Activated naive CD8-positive, alpha-beta T cell (primary cell): ENCODE results near the gene PATJ.

Experiments
- H3K27ac Mint-ChIP-seq: one replicate; pipeline ENCODE4 v1.8.0; 2021; ENCODE audit warnings: mixed read lengths
- H3K27me3 Mint-ChIP-seq: one replicate; pipeline ENCODE4 v1.8.0; 2021; ENCODE audit warnings: mixed read lengths
- H3K36me3 Mint-ChIP-seq: one replicate; pipeline ENCODE4 v1.8.0; 2021; ENCODE audit warnings: mixed read lengths
- H3K4me1 Mint-ChIP-seq: one replicate; pipeline ENCODE4 v1.8.0; 2021; ENCODE audit warnings: low read depth, mixed read lengths
- H3K4me3 Mint-ChIP-seq: one replicate; pipeline ENCODE4 v1.8.0; 2021; ENCODE audit warnings: mild to moderate bottlenecking, mixed read lengths
- H3K9me3 Mint-ChIP-seq: one replicate; pipeline ENCODE4 v1.8.0; 2021; ENCODE audit warnings: low read depth, mixed read lengths

PATJ gene

DNA sequence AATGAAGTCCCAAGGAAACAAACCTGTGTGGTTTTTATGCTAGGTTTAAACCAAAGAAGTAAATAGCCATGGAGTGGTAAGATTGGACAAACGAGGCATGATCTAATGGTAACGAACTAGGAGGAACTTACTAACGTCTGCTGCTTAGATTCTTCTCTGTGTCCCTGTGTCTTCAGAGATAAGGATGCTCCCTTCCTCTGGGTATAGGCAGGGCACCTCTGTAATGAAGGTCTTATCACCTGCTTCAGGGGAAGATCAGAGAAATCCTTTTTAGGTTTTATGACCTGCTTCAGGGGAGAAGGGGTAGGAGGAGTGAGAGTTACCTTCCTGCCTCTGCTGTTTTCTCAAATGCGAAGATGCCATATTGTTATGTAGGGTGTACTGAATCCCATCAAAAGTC, 237.4 kb downstream of the PATJ start:
- Mint-ChIP-seq H3K4me1 (peaks cover 2% of the 10 kb centered on the region), H3K27ac (no peak overlapping the region), H3K9me3 (no peaks in the 10 kb centered on the region), H3K36me3 (peaks cover 4% of the 10 kb centered on the region), H3K4me3 (no peak overlapping the region), H3K27me3 (no peaks in the 10 kb centered on the region)

DNA sequence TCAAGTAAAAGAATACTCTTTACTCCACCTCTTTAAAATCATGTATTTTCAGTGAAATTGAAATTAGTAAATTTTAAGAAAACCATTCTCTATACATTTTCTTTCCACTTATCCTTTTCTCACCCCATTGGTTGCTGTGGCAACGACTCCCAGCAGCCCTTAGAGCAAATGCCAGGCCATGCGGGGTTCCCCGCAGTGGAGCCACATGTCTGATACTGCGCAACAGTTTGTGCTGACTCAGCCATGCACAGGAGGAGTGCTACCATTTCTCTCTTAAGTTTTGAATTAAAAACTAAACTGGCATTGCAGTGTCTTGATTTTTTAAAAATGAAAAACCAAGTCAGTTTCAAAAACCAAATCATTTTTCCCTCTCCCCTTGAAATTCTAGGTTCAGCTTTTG, 238.3 kb downstream of the PATJ start:
- H3K9me3 Mint-ChIP-seq, result no peaks in the 10 kb centered on the region
- H3K4me1 Mint-ChIP-seq, result peaks cover 2% of the 10 kb centered on the region
- H3K36me3 Mint-ChIP-seq, result peaks cover 6% of the 10 kb centered on the region
- H3K4me3 Mint-ChIP-seq, result no peak overlapping the region
- no peaks in the 10 kb centered on the region for H3K27me3 Mint-ChIP-seq
- H3K27ac Mint-ChIP-seq, result no peak overlapping the region

DNA sequence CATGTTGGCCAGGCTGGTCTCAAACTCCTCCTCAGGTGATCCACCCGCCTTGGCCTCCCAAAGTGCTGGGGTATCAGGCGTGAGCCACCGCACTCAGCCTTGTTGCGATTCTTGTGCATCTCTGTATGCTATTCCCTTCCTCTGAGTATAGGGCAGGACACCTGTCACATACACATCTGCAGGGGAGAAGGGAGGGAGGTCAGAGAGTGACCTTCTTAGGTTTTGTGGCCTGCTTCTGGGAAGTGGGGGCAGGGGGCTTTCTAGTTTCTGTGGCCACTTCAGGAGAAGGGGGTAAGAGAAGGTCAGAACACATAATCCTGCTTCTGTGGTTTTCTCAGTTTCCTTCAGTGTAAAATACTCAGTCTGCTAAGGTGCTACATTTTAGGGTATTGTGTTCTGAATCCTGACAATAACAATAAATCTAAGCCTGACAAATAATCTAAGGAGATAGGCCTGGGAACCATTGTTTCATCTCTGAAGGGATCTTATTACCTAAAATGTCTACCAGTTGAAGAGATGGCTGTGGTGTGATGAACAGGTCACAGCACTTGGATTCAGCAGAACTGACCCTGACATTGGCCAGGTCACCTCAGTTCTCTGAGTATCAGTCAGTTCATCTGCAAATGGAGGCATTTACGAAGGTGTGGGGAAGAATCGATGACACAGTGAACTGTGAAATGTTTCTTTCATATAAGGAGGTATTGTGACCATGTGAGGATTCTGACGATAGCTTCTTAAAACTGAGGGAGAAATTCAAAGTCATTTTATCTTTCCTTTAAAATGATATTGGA, 239.8 kb downstream of the PATJ start:
- no peak overlapping the region for H3K27ac Mint-ChIP-seq
- peaks cover 2% of the 10 kb centered on the region for H3K4me1 Mint-ChIP-seq
- H3K4me3 Mint-ChIP-seq, result no peak overlapping the region
- H3K36me3 Mint-ChIP-seq, result peaks cover 5% of the 10 kb centered on the region
- no peaks in the 10 kb centered on the region for H3K9me3 Mint-ChIP-seq
- no peaks in the 10 kb centered on the region for H3K27me3 Mint-ChIP-seq

DNA sequence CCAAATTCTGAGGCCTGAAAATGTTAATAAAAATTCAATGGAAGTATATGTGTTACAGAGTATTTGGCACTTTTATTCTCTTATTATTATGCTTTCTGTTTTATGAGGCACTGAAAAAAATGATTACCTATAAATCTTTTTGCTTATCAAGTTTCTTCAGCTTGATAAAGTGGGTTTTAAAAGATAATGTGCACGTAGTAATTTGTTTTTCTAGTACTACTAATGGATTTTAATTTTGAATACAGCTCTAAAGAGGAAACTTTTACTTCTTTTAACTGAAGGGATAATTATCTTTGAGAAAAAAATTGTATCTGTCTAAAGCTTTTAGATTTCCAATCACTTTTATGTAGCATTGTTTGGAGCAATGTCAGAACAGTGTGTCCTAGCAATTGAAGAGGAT, 241.0 kb downstream of the PATJ start:
- Mint-ChIP-seq H3K4me3 (no peak overlapping the region), H3K27me3 (no peaks in the 10 kb centered on the region), H3K4me1 (no peaks in the 10 kb centered on the region), H3K27ac (no peak overlapping the region), H3K36me3 (peaks cover 10% of the 10 kb centered on the region), H3K9me3 (no peaks in the 10 kb centered on the region)

DNA sequence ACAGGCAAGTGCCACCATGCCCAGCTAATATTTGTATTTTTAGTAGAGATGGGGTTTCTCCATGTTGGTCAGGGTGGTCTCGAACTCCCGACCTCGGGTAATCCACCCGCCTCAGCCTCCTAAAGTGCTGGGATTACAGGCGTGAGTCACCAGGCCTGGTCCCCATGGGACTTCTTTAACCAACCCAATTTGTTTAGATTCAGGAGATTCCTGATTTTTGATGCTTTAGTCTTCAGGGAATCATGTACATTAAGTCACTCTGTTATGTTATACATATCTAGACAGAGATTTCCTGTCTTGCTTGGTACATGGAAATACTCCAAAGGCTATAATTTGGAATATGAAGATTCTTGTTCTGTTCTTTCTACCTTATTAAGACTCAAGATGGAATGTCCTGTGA, 250.0 kb downstream of the PATJ start:
- H3K4me1 Mint-ChIP-seq, result no peaks in the 10 kb centered on the region
- peaks cover 38% of the 10 kb centered on the region for H3K36me3 Mint-ChIP-seq
- no peak overlapping the region for H3K27ac Mint-ChIP-seq
- H3K27me3 Mint-ChIP-seq, result no peaks in the 10 kb centered on the region
- H3K9me3 Mint-ChIP-seq, result no peaks in the 10 kb centered on the region
- H3K4me3 Mint-ChIP-seq, result no peak overlapping the region

DNA sequence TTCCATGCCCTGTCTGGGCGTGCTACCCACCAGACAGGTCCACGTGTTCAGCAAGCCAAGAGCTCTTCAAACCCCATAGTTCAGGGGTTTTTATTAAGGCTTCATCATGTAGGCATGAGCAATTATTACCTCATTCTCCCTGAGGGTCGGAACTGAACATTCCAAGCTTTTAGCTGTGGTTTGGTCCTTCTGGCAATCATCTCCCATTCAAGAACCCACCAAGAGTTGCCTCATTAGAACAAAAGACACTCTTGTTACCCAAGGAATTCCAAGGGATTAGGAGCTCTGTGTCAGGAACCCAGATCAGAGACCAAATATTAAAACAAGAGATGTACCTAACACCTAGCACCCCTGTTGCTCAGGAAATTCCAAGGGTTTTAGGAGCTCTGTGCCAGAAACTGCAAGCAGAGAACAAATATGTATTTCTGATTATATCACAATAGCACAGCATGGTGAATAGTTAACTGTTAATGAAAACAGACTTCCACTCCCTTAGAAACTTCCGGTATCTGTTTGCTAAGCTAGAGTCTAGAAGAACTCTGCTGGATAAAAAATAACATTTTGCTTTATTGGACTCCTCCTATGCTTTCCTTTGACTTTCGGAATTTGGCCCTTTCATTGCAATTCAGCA, 251.2 kb downstream of the PATJ start:
- H3K9me3 Mint-ChIP-seq, result no peaks in the 10 kb centered on the region
- no peak overlapping the region for H3K27ac Mint-ChIP-seq
- peaks cover 31% of the 10 kb centered on the region for H3K36me3 Mint-ChIP-seq
- H3K4me3 Mint-ChIP-seq, result no peak overlapping the region
- no peaks in the 10 kb centered on the region for H3K27me3 Mint-ChIP-seq
- no peaks in the 10 kb centered on the region for H3K4me1 Mint-ChIP-seq

DNA sequence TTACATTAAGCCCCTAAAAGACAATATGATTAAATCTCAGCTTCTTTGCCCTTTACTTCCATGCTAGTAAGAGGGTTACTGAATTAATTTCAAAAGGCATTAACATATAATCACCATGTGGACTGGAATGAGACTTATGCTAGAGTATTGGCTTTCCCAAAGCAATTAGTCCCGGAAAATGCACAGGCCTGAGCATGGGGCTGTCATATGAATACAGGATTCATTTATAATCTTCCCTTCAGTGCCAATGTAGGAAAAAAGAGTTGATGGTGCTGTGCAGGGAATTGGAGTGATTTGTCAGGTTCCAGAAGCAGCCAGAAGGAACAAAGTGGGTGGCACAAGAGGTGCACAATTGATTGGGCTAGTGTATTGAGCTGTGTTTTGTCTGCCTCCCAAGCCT, 253.4 kb downstream of the PATJ start:
- Mint-ChIP-seq H3K36me3 (peaks cover 37% of the 10 kb centered on the region), H3K4me1 (no peaks in the 10 kb centered on the region), H3K27me3 (no peaks in the 10 kb centered on the region), H3K4me3 (no peak overlapping the region), H3K27ac (no peak overlapping the region), H3K9me3 (no peaks in the 10 kb centered on the region)

DNA sequence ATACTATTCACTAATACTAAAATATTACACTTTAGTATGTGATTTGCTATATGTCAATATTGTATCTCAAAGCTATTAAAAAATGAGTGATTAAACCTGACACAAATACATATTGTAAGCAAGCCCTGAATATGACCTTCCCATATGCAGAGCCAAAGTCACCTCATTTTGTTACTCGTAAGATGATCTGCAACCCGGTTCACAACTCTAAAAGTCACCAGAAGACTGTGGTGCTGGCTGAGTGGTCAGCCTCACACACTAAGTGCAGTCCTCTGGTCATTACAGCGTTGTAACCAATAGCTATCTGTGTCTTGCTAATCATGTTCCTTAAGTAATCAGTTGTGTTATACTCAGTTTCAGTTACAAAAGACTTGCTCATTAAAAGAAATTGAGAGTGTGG, 254.8 kb downstream of the PATJ start:
- H3K27me3 Mint-ChIP-seq, result no peaks in the 10 kb centered on the region
- H3K27ac Mint-ChIP-seq, result no peak overlapping the region
- no peak overlapping the region for H3K4me3 Mint-ChIP-seq
- no peaks in the 10 kb centered on the region for H3K4me1 Mint-ChIP-seq
- H3K36me3 Mint-ChIP-seq, result peaks cover 31% of the 10 kb centered on the region
- no peaks in the 10 kb centered on the region for H3K9me3 Mint-ChIP-seq

DNA sequence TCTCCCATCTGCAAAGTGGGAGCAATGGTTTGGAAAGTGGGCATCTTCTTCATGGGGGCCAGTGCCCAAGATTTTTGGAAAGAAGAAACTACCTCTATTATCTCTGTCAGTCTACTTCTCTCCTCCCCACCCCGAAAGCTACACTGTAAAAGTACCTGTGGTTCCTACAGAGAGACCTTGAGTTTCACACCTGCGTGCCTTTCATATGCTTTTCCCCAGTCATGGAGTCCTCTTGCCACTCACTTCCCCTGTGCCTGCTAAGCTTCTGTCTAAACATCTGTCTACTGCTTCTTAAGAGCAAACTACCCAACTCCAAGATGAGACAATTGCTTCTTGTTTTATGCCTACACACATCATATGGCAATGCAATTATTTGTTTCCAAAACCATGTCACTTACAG, 261.5 kb downstream of the PATJ start:
- H3K4me3 Mint-ChIP-seq, result no peak overlapping the region
- H3K36me3 Mint-ChIP-seq, result peaks cover 19% of the 10 kb centered on the region
- no peaks in the 10 kb centered on the region for H3K4me1 Mint-ChIP-seq

DNA sequence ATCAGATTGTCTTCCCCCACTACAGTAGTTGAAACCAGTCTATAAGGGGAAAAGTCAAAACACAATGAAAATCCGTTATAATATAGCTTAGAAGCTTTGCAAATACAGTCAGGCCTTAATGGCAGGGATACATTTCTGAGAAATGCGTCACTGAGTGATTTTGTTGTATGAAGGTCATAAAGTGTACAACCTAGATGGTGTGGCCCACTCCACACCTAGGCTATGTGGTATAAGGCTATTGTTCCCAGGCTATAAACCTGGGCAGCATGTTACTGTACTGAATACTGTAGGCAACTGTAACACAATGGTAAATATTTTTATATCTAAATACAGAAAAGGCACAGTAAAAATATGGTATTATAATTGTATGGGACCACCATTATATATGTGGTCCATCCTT, 264.4 kb downstream of the PATJ start:
- no peak overlapping the region for H3K27ac Mint-ChIP-seq
- H3K4me1 Mint-ChIP-seq, result peaks cover 2% of the 10 kb centered on the region
- H3K9me3 Mint-ChIP-seq, result peaks cover 3% of the 10 kb centered on the region
- no peak overlapping the region for H3K4me3 Mint-ChIP-seq
- no peaks in the 10 kb centered on the region for H3K27me3 Mint-ChIP-seq
- peaks cover 15% of the 10 kb centered on the region for H3K36me3 Mint-ChIP-seq

More for the DNA sequence above, 261.5 kb downstream of the PATJ start:
- no peaks in the 10 kb centered on the region for H3K9me3 Mint-ChIP-seq
- no peaks in the 10 kb centered on the region for H3K27me3 Mint-ChIP-seq
- H3K27ac Mint-ChIP-seq, result no peak overlapping the region

DNA sequence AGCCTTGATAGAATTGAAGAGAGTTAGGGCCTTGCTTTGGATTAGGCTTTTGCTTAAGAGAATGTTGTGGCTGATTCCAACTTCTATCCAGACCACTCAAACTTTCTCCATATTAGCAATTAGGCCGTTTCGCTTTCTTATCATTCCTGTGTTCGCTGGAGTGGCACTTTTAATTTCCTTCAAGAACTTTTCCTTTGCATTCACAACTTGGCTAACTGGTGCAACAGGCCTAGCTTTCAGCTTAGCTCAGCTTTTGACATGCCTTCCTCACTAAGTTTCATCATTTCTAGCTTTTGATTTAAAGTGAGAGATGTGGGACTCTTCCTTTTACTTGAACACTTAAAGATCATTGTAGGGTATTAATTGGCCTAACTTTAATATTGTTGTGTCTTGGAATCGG, 268.7 kb downstream of the PATJ start:
- H3K36me3 Mint-ChIP-seq, result peaks cover 16% of the 10 kb centered on the region
- H3K27me3 Mint-ChIP-seq, result no peaks in the 10 kb centered on the region

DNA sequence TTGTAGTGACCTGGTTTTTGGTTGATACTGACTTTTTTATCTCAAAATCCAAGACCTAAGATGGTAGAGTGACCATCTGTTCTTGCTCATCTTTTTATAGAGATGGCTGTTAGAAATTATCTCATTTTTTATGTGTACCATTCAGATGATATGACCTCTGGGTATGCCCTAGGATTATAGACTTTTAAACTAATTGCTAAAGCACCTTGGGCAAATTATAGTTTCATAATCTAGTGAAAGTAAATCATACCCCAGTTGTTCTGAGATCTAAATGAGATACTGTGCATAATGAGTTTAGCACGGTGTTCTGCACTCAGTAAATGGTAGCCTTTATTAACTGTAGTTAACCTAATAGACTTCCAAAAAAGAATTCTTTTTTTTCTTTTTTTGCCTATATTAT, 269.8 kb downstream of the PATJ start:
- Mint-ChIP-seq H3K4me3 (no peak overlapping the region), H3K36me3 (peaks cover 14% of the 10 kb centered on the region), H3K27me3 (no peaks in the 10 kb centered on the region), H3K4me1 (peaks cover 2% of the 10 kb centered on the region), H3K27ac (no peak overlapping the region), H3K9me3 (peaks cover 3% of the 10 kb centered on the region)

More for the DNA sequence above, 268.7 kb downstream of the PATJ start:
- Mint-ChIP-seq H3K27ac (no peak overlapping the region), H3K4me3 (no peak overlapping the region), H3K9me3 (peaks cover 3% of the 10 kb centered on the region), H3K4me1 (peaks cover 2% of the 10 kb centered on the region)

DNA sequence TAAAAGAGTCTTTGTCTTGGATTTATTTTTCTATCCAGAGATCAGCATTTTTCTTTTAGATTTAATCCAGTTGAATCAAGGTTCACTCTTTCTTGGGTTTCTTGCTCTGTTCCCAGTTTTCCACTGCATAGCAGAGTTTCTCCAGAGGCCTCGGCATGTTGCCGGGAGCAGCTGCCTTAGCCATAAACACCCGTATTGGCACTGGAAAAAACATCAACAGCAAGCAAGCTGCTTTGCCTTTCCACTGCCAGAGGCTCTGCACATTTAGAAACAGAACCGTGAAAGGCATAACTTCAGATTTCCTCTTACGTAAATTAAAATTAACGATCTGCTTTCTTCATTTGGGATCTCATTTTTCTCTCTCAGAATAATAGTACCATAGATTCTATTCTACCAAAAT, 270.6 kb downstream of the PATJ start:
- Mint-ChIP-seq H3K4me1 (peaks cover 2% of the 10 kb centered on the region), H3K27me3 (no peaks in the 10 kb centered on the region), H3K36me3 (peaks cover 14% of the 10 kb centered on the region), H3K4me3 (no peak overlapping the region), H3K9me3 (peaks cover 3% of the 10 kb centered on the region), H3K27ac (no peak overlapping the region)

DNA sequence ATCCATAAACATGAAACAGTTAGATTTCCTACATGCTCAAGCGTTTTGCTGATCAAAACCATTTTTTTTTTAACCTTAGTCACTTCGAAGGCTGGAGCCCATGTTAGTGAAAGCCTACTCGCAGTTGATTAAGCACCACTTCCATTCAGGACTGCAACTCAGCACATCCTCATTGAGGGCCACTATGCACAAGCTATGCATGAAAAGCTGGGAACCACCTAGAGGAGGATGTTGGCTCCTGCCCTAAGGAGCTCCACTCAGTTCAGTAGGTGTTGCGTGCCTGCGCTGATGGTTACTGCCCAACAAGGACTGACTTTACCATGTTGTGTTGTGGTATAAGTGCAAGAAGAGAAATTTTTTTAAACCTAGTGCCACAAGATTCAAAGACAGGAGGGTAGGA, 271.0 kb downstream of the PATJ start:
- Mint-ChIP-seq H3K27ac (no peak overlapping the region), H3K36me3 (peaks cover 18% of the 10 kb centered on the region), H3K4me1 (peaks cover 2% of the 10 kb centered on the region), H3K9me3 (peaks cover 3% of the 10 kb centered on the region), H3K4me3 (no peak overlapping the region), H3K27me3 (no peaks in the 10 kb centered on the region)

DNA sequence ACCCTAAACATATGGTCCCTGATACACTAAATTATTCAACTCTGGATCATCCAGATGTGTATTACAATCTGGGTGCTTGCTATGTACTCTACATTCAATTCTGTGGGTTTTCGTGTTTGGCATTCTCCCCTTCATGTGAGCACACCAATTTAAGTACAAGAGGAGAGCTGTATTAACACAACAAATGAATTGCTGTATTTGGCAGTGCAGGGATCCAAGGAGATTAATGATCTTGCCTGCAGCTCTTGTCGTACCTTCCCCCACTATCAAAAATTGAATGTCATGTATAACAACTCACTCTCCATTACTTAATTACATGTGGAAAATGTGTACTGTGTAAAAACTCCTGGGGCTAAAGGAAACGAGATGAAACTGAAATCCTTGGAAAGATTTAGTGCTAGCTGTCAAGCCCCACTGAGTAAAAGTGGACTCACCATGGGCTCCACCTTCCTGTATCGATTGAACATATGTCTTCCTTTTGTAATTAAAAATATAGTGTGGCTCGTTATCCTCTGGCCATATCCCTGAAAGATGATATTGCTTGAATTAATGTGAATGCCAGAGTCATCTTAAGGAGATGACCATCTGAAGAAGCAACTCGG, 280.2 kb downstream of the PATJ start:
- Mint-ChIP-seq H3K9me3 (no peaks in the 10 kb centered on the region), H3K36me3 (peaks cover 47% of the 10 kb centered on the region), H3K4me3 (no peak overlapping the region), H3K27me3 (no peaks in the 10 kb centered on the region), H3K27ac (no peak overlapping the region), H3K4me1 (no peaks in the 10 kb centered on the region)
